Mucosa of rectum (tissue), 2 donors: Measurements from ENCODE around the gene KANK2.
"Not testable (repeated sequence)": the region's sequence is repeated elsewhere in the genome, so short reads cannot be mapped to it uniquely, and the experiment has no call there.

ENCODE experiments used
- H3K27ac ChIP-seq, 2 donors: one replicate each; pipeline ENCODE4 v1.7.0; 2013; ENCODE audit warnings: inconsistent platforms in 2 of 2, low read depth in 2 of 2, low read length in 2 of 2
- H3K27me3 ChIP-seq, 2 donors: one replicate each; pipeline ENCODE4 v1.7.0; 2013; ENCODE audit warnings: low read length in 2 of 2; ENCODE audit not compliant: control insufficient read depth in 2 of 2, insufficient read depth in 2 of 2
- H3K36me3 ChIP-seq, 2 donors: one replicate each; pipeline ENCODE4 v1.7.0; 2013; ENCODE audit warnings: low read length in 2 of 2; ENCODE audit not compliant: control insufficient read depth in 2 of 2, insufficient read depth in 2 of 2
- H3K4me1 ChIP-seq, 2 donors: one replicate each; pipeline ENCODE4 v1.7.0; 2013; ENCODE audit warnings: low read length in 2 of 2, mild to moderate bottlenecking in 1 of 2; ENCODE audit not compliant: control insufficient read depth in 2 of 2, insufficient read depth in 2 of 2
- H3K4me3 ChIP-seq, 2 donors: one replicate each; pipeline ENCODE4 v1.7.0; 2013; ENCODE audit warnings: low read length in 2 of 2
- H3K9ac ChIP-seq, 2 donors: one replicate each; pipeline ENCODE4 v1.7.0; 2013; ENCODE audit warnings: low read length in 2 of 2, low read depth in 1 of 2, mild to moderate bottlenecking in 1 of 2
- H3K9me3 ChIP-seq, 2 donors: one replicate each; pipeline ENCODE4 v1.7.0; 2013; ENCODE audit warnings: low read length in 2 of 2; ENCODE audit not compliant: control insufficient read depth in 2 of 2
- donor health status: healthy.
- donor health status: Normal muscosa, but diverticular disease.

Gene KANK2

GRCh38 chr19:11145536-11145924 lies 51.8 kb downstream of the KANK2 start:
- Histone ChIP-seq H3K27ac (no peak overlapping the region), H3K27me3 (no peaks in the 10 kb centered on the region), H3K4me1 (peaks cover 13 to 15% of the 10 kb centered on the region in 2 donors), H3K9ac (no peak overlapping the region), H3K4me3 (no peak overlapping the region), H3K36me3 (no peaks in the 10 kb centered on the region), H3K9me3 (no peaks in the 10 kb centered on the region)

- H3K9ac ChIP-seq = peak overlapping the region; percentile 47 to 52
- peak overlapping the region in 1 of 2 donors; percentile 13 for H3K4me3 ChIP-seq
- no peaks in the 10 kb centered on the region for H3K36me3 ChIP-seq
- H3K27ac ChIP-seq = peak overlapping the region; percentile 85
- H3K27me3 ChIP-seq = peaks cover 0 to 3% of the 10 kb centered on the region in 2 donors
- H3K9me3 ChIP-seq = no peaks in the 10 kb centered on the region
- peaks cover 20 to 37% of the 10 kb centered on the region in 2 donors for H3K4me1 ChIP-seq
These were observed 54.7 kb downstream of the KANK2 start for GRCh38 chr19:11142528-11143171.

- Histone ChIP-seq H3K9ac (peak overlapping the region in 1 of 2 donors; percentile 52), H3K27me3 (peaks cover 0 to 3% of the 10 kb centered on the region in 2 donors), H3K4me1 (peaks cover 20 to 37% of the 10 kb centered on the region in 2 donors), H3K36me3 (no peaks in the 10 kb centered on the region), H3K27ac (peak overlapping the region; percentile 43 to 65), H3K4me3 (no peak overlapping the region), H3K9me3 (no peaks in the 10 kb centered on the region)
These were observed 55.3 kb downstream of the KANK2 start for GRCh38 chr19:11141937-11142527.

- Histone ChIP-seq H3K36me3 (no peaks in the 10 kb centered on the region), H3K4me3 (no peak overlapping the region), H3K9me3 (no peaks in the 10 kb centered on the region), H3K4me1 (peaks cover 20 to 37% of the 10 kb centered on the region in 2 donors), H3K9ac (no peak overlapping the region), H3K27ac (no peak overlapping the region), H3K27me3 (peaks cover 0 to 3% of the 10 kb centered on the region in 2 donors)
These were observed 56.4 kb downstream of the KANK2 start for GRCh38 chr19:11140896-11141295.

- not testable (repeated sequence) for H3K27me3 ChIP-seq, H3K9ac ChIP-seq, H3K9me3 ChIP-seq, H3K36me3 ChIP-seq, H3K4me3 ChIP-seq
- H3K4me1 ChIP-seq = peaks cover 20 to 37% of the 10 kb centered on the region in 2 donors
- peak overlapping the region in 1 of 2 donors; percentile 86 for H3K27ac ChIP-seq
These were observed 57.3 kb downstream of the KANK2 start for GRCh38 chr19:11140023-11140538.

GRCh38 chr19:11138601-11139300 lies 58.6 kb downstream of the KANK2 start:
- peak overlapping the region in 1 of 2 donors; percentile 46 for H3K9ac ChIP-seq
- peaks cover 20 to 37% of the 10 kb centered on the region in 2 donors for H3K4me1 ChIP-seq
- no peaks in the 10 kb centered on the region for H3K9me3 ChIP-seq
- peaks cover 0 to 3% of the 10 kb centered on the region in 2 donors for H3K27me3 ChIP-seq
- no peaks in the 10 kb centered on the region for H3K36me3 ChIP-seq
- H3K4me3 ChIP-seq = peak overlapping the region in 1 of 2 donors; percentile 18
- H3K27ac ChIP-seq = peak overlapping the region; percentile 79 to 86

- Histone ChIP-seq H3K27ac (peak overlapping the region; percentile 79 to 86), H3K4me3 (peak overlapping the region; percentile 56 to 66), H3K9ac (peak overlapping the region in 1 of 2 donors; percentile 60), H3K9me3 (no peaks in the 10 kb centered on the region), H3K36me3 (peaks cover 0 to 4% of the 10 kb centered on the region in 2 donors), H3K27me3 (peaks cover 0 to 3% of the 10 kb centered on the region in 2 donors), H3K4me1 (peaks cover 13 to 29% of the 10 kb centered on the region in 2 donors)
These were observed 59.6 kb downstream of the KANK2 start for GRCh38 chr19:11137542-11138384.

GRCh38 chr19:11136400-11137101 lies 60.8 kb downstream of the KANK2 start:
- Histone ChIP-seq H3K4me1 (peaks cover 8 to 22% of the 10 kb centered on the region in 2 donors), H3K9ac (no peak overlapping the region), H3K27ac (no peak overlapping the region)

GRCh38 chr19:11131471-11131870 lies 65.9 kb downstream of the KANK2 start:
- Histone ChIP-seq H3K9me3 (no peaks in the 10 kb centered on the region), H3K4me1 (peaks cover 3% of the 10 kb centered on the region in 2 donors), H3K4me3 (no peak overlapping the region), H3K36me3 (peaks cover 34 to 40% of the 10 kb centered on the region in 2 donors), H3K27me3 (no peaks in the 10 kb centered on the region), H3K9ac (no peak overlapping the region), H3K27ac (peak overlapping the region in 1 of 2 donors; percentile 52)

More at GRCh38 chr19:11136400-11137101, 60.8 kb downstream of the KANK2 start:
- no peaks in the 10 kb centered on the region for H3K9me3 ChIP-seq
- H3K36me3 ChIP-seq = peaks cover 7 to 13% of the 10 kb centered on the region in 2 donors
- H3K27me3 ChIP-seq = peaks cover 0 to 3% of the 10 kb centered on the region in 2 donors
- H3K4me3 ChIP-seq = no peak overlapping the region
